Left renal cortex interstitium (tissue), 4 donors: ENCODE measurements around the gene SOD1. TPM values are rescaled to one million over a fixed set of nuclear protein-coding genes. Genes with fewer than 3 reads are reported as not detected.

Experiments
- polyA plus RNA-seq, 4 donors: library from polyadenylated mRNA; unstranded; fragments of 120-200 nt; gene quantifications; one replicate each; pipeline ENCODE4 v1.2.1, GENCODE V29; 2013; ENCODE audit not compliant: insufficient read length in 4 of 4

The SOD1 gene
- polyA plus RNA-seq, 4 donors = 241 to 316 (median 266) TPM

Other genes starting within 250 kb of the SOD1 start
- gene SCAF4, start 72.4 kb downstream of the SOD1 start, polyA plus RNA-seq = 10 to 100 TPM; 30.2 to 44.3 (median 37.3) TPM
- 10 to 100 TPM; 16.1 to 20.8 (median 17.8) TPM for gene HUNK, start 213.3 kb downstream of the SOD1 start, polyA plus RNA-seq